Bronchial epithelial cell (primary cell): ENCODE results near the gene GPR25. TPM values are rescaled to one million over a fixed set of nuclear protein-coding genes. Genes with fewer than 3 reads are reported as not detected.

Experiments used
- DNase-seq: peaks from one replicate; pipeline ENCODE4 v3.0.0-alpha.2; 2010; ENCODE audit warnings: low read depth
- FAIRE-seq: peaks from 2 replicates; lab custom pipeline; 2011; peaks lifted over from hg19 to GRCh38; lab: Jason Lieb, UNC
- H3K27me3 ChIP-seq: 2 replicates; pipeline ENCODE4 v1.5.1; 2011; ENCODE audit warnings: low read length; ENCODE audit not compliant: control insufficient read depth, insufficient read depth
- H3K36me3 ChIP-seq: 2 replicates; pipeline ENCODE4 v1.5.1; 2011; ENCODE audit warnings: low read length; ENCODE audit not compliant: control insufficient read depth, insufficient read depth
- H3K4me3 ChIP-seq: 2 replicates; pipeline ENCODE4 v1.5.1; 2011; ENCODE audit warnings: mild to moderate bottlenecking, low read depth, low read length, control low read depth
- CTCF ChIP-seq: IDR thresholded peaks from 2 replicates; pipeline ENCODE4 v1.5.1; 2011; ENCODE audit warnings: mild to moderate bottlenecking, moderate library complexity, low read length, control low read depth, inconsistent platforms; ENCODE audit not compliant: insufficient read depth, severe bottlenecking
- total RNA-seq: library from RNA; depleted of rRNA; stranded (reverse); fragments of >200 nt; gene quantifications from 2 replicates; pipeline ENCODE4 v1.2.1, GENCODE V29; 2014

GPR25 gene
- total RNA-seq, 1 donor from 2014 or later = not detected

- H3K4me3 ChIP-seq = no peak overlapping the region
- no peak for TF ChIP-seq CTCF
- DNase-seq (no peak), FAIRE-seq (no peak)
- peaks cover 53% of the 10 kb centered on the region for H3K36me3 ChIP-seq
- H3K27me3 ChIP-seq = no peaks in the 10 kb centered on the region
Measured at GRCh38 chr1:200899954-200900867, 27.4 kb downstream of the GPR25 start.

- no peak for TF ChIP-seq CTCF
- FAIRE-seq = no peak
- DNase-seq = no peak
- no peak overlapping the region for H3K4me3 ChIP-seq
- peaks cover 53% of the 10 kb centered on the region for H3K36me3 ChIP-seq
- H3K27me3 ChIP-seq = no peaks in the 10 kb centered on the region
Measured at GRCh38 chr1:200900877-200901276, 28.1 kb downstream of the GPR25 start.

- FAIRE-seq (no peak), DNase-seq (no peak)
- Histone ChIP-seq H3K36me3 (peaks cover 53% of the 10 kb centered on the region), H3K27me3 (no peaks in the 10 kb centered on the region), H3K4me3 (no peak overlapping the region)
- no peak for TF ChIP-seq CTCF
Measured at GRCh38 chr1:200901350-200901749, 28.6 kb downstream of the GPR25 start.

- no peaks in the 10 kb centered on the region for H3K27me3 ChIP-seq
- peak; percentile 70 for DNase-seq
- H3K36me3 ChIP-seq = peaks cover 53% of the 10 kb centered on the region
- TF ChIP-seq CTCF = no peak
- FAIRE-seq = no peak
- H3K4me3 ChIP-seq = no peak overlapping the region
Measured at GRCh38 chr1:200901796-200902444, 29.1 kb downstream of the GPR25 start.

- FAIRE-seq (no peak), DNase-seq (no peak)
- no peak overlapping the region for H3K4me3 ChIP-seq
- no peaks in the 10 kb centered on the region for H3K27me3 ChIP-seq
- peaks cover 51% of the 10 kb centered on the region for H3K36me3 ChIP-seq
- TF ChIP-seq CTCF = no peak
Measured at GRCh38 chr1:200903793-200904192, 31.0 kb downstream of the GPR25 start.
